Mesenteric fat pad (tissue), 1 donor: ENCODE data around the gene LARP6. TPM values are rescaled to one million over a fixed set of nuclear protein-coding genes. Genes with fewer than 3 reads are reported as not detected.
"Not testable (repeated sequence)": the region's sequence is repeated elsewhere in the genome, so short reads cannot be mapped to it uniquely, and the experiment has no call there.

Experiments
- DNase-seq: peaks from one replicate; pipeline ENCODE4 v3.0.0-alpha.2; 2020; ENCODE audit warnings: low spot score
- total RNA-seq: library from RNA; stranded (reverse); fragmentation: NEBNext Ultra II Directional; extraction: Animal tissue kit (Norgen Biotek cat#: 25700); gene quantifications from one replicate; pipeline ENCODE4 v1.2.1, GENCODE V29; 2021
- donor health status: DM: yes; HTN: yes; CAD: no.

LARP6 gene
- total RNA-seq, 1 donor from 2014 or later: 89.9 TPM

DNA sequence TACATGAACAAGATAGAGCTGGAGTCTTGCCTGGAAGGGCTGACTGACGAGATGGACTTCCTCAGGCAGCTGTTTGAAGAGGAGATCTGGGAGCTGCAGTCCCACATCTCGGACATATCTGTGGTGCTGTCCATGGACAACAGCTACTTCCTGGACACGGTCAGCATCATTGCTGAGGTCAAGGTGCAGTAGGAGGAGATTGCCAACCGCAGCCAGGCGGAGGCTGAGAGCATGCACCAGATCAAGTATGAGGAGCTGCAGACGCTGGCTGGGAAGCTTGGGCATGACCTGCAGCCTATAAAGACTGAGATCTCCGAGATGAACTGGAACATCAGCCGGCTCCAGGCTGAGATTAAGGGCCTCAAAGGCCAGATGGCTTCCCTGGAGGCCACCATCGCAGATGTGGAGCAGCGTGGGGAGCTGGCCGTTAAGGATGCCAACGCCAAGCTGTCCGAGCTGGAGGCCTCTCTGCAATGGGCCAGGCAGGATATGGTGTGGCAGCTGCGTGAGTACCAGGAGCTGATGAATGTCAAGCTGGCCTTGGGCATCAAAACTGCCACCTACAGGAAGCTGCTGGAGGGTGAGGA is 5.5 kb upstream of the LARP6 start:
- DNase-seq: no peak

DNA sequence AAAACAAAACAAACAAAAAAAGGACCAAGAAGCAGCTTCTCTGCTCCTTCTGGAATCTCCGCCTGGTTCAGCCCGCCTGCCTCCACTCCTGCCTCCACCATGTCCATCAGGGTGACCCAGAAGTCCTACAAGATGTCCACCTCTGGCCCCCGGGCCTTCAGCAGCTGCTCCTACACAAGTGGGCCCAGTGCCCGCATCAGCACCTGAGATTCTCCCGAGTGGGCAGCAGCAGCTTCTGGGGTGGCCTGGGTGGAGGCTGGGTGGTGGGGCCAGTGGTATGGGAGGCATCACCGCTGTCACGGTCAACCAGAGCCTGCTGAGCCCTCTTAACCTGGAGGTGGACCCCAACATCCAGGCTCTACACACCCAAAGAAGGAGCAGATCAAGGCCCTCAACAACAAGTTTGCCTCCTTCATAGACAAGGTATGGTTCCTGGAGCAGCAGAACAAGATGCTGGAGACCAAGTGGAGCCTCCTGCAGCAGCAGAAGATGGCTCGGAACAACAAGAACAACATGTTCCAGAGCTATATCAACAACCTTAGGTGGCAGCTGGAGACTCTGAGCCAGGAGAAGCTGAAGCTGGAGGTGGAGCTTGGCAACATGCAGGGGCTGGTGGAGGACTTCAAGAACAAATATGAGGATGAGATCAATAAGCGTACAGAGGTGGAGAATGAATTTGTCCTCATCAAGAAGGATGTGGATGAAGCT is 4.8 kb upstream of the LARP6 start:
- not testable (repeated sequence) for DNase-seq

DNA sequence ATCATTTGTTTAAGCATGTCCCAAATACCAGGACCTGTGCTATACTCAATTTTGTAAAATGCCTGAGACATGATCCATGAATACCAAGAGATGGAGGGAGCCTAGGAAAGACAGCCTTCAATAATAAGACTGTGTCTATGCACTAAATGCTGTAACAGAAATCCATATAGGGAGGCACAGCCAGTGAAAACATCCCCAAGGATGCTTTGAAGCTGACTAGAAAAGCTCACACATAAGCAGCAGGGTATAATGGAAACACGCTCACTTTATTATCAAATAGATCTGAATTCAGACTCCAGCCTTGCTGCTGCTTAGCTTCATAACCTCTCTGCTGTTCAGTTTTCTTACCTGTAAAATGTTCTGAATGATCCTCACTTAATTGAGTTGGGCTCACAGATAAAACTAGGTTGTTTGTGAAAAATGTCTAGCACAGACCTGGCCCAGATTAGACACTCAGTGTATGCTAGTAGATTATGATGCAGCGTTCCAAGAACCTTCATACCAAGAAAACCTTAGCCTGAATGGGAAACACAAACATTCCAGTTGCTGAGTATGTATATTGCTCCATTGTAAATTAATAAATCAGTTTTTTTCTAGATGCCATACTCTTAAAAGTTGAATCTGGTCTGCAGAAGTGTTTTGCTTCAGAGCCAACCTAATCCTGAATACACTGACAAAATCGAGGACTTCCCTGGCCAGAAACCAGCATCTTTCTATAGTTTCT is 3.8 kb upstream of the LARP6 start:
- DNase-seq: no peak

DNA sequence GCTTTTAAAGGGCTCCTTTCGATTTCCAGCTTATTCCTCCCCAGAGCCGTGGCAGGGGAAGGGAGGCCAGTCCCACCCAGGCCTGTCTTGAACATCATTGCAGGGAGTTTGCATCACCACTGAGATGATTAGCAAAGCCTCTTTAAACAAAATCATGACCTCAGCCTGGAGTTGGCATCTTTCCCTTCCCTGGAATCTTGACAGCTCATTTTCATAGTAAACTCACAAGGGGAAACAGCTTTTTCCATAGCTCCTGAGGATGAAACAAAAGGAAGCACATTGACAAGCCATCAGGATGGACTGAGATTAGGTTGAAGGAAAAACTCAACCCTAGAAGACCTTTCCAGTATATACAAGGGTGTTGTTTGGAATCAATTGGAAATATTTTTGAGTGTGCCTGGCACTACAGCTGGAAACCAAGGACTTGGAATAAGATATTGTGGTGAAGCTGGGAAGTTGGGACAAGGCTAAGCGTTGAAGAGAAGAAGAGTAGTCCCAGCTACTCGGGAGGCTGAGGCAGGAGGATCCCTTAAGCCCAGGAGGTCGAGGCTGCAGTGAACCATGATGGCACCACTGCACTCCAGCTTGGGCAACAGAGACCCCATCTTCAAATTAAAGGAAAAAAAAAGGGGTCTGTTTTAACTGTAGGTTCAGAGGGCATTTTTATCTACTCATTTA is 3.1 kb upstream of the LARP6 start:
- DNase-seq: no peak

DNA sequence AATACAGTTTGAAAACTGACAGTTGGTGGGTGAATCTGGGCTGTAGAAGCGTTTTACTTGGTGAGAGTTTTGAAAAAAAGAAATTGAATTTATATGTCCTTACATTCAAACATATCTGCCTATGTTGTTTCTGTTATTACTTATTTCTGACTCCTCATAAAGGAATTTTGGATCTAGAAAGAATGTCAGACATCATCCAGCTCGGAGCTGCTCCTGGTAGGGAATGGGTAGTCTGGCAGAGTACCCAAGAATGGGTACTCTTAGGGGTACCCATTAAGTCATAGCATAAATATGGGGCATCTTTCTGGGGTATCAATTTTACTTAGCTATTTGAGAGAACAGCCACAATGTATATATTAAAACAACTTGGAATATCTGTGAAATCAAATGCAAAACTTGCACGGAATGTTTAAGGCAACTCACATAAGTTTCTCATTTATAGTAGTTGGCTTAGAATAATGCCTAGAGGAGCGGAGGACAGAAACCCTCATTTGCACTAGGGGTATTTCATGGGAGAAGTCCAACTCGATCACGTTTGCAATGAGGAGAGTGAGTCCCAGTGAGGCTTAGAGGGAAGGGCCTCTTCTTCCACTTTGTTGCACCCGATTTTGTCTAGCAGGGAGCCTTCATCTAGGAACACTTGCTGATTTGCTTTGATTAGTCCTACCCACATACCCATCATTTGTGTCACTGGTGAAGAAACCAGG is 2.4 kb upstream of the LARP6 start:
- no peak for DNase-seq

DNA sequence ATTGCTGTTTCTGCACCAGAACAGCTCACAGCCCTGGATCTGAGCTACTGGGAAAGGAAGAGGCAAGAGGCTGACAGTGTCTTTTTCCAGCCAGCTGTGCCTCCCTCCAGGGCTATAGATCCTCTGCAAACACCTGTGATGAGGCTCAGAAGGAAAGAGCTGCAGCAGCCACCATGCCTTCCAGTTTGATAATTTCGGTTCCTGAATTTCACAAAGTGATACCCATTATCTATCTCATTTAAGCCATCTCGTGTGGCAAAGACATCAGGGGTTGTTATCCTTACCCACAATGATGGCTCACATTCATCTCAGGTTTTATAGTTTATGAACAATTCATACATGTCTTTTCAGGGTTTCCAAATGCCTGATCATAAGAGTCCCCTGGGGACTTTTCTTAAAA is 1.8 kb upstream of the LARP6 start:
- DNase-seq: no peak

DNA sequence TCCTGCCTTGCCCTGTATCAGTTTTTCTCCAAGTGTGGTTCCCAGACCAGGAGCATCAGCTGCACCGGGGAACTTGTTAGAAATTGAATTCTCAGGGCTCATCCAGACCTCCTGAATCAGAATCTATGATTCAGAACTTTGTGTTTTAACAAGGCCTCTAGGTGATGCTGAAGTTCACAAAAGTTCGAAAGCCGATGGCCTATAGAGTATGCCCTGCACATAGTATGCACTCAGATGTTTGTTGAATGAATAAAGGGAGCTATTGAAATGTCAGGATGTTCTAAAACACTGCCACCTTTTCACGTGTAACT is 664 bp upstream of the LARP6 start:
- no peak for DNase-seq

DNA sequence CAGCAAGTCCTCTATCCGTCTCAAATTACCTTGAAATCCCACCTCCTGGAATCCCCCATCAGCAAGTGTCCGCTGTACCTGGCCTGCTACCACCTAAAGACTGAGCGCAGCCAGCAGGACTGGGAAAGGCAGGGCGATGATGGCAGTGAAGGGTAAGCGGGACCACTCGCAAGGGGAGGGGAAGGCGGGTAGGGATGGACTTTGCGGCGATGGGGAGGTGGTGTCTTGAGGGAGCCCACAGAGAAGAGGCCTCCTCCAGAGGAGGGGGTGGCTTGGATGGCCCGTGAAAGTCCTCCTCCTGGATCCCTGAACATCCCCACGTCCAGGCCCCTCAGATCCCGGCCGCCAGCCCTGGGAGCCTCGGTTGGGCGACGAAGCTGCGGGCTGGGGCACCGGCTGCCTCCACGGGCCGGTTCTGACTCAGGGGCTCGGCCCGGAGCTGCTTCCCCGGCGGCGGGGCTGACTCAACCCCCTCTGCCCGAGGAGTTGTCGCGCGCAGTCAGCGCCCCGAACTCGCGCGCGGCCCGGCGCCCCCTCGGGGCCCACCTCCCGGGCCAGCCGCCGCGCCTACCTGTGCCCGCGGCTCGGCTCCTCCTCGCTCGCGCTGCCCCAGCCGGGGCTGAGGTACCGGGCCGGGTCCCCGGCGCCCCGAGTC is 512 bp downstream of the LARP6 start:
- DNase-seq: no peak

DNA sequence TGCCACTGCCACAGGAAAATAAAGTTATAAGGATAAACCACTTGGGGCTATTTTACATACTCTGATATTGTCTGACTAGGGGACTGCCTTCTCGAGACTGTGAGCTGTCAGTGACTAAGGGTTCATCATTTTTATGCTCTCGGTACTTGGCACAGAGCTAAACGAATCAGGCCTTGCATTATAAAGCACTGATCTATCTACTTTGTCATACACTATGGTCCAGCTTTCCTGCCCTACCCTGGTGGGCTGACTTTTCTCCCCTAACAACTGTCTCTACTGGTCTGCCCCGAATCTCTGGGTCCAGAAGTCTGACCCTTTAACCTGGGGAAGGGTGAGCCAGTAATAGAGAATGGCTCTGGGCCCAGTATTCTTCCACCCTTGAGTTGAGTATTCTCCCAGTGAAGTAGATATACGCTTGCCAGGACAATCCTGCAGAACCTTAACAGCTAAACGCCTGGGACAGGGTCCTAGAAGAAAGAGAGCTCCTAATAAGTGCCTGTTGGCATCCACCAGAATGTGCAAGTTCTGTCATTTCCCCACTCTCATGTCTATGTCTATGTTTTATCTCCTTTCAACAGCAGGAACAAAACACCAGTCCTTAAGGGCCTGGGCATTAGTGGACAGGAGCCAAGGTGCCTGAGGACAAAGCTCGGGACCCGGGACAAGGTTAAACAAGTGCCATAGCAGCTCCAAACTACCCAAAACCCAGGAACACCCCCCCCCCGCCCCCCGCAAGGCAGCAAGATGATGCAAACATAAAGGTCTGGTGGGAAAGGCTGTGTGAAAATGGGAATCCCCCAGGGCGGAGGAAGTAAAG is 1.2 kb downstream of the LARP6 start:
- no peak for DNase-seq

DNA sequence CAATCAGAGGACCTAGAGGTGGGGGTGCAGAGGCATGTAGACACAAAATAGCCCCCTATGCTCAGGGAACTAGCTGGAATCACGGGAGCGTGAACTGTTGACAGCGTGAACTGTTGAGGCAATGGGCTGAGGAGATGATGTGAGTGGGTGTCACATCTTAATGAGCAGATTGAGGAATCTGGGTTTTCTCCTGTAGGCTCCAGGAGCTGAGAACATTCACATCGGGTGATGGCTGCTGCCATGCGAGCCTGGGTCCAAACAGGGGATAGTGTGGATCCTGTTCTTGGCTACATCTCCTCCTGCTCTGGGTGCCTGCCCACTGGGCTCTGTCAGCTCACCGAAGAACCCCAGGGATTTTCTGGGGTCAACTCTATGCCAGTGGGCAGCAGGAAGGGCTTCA is 2.1 kb downstream of the LARP6 start:
- DNase-seq: no peak

DNA sequence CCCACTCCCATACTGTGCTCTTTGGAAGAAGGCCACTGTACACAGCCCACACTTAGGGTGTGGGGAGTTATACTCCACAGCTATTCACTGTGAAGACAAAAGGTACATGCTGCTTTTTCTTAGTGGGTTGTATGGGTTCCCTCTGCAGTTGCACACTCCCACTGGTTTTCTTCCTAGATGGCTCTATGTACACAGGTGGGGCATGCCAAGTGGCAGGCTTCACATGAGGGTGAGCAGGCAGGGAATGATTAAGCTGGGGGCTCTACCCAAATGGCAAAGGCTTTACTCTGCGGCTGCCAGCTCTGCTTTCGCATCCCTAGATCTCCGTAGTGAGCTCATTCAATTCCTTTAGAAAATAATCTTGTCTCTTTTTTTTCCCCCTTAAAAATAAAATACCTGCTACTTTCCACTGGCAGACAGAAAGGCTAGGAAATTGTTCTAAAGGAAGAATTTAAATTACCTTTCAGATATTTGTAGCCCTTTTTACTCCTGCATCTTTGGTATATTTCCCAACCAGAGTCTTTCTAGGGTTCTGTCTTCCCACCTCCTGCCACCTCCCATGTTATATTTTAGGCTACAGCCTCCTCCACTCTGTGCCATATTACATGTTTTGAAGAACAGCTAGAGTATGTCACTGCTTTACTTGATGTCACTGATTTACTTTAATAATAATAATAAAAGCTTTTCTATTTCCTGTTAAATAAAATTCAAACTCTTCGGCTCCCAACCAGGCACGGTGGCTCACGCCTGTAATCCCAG is 8.2 kb downstream of the LARP6 start:
- no peak for DNase-seq

DNA sequence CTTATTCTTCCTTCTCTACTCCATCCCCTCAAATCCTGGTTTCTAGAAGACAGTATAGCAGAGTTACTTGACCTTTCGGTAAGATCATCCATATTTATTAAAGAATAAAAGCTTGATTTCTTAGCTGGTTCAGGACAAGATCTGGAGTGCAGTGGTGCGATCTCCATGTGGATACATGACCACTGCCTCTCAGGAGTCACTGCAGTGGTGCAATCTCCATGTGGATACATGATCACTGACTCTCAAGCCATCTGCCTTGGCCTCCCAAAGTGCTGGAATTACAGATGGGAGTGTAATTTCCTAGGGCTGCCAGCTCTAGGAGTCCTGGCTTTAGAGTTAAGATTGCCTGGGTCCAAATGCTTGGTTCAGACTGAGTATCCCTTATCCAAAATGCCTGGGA is 16.5 kb downstream of the LARP6 start:
- DNase-seq: no peak

DNA sequence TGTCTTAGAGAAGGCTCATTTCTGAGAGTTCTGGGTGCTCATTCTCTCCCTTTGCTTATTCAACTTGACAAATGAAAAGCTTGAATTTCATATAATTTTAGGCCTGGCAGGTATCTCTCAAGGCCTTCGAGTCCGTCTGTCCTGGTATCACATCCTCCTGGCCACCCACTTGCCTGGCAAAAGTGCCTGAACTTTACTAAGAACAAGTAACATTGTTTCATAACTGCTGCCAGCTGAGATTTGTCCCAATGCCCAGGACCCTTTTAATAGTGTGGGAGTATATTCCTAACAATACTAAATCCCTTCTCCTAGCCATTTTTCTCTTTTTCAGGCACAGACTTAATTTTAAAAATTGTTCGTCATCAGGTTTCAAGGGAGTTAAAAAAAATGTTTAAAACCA is 18.1 kb downstream of the LARP6 start:
- DNase-seq: no peak

DNA sequence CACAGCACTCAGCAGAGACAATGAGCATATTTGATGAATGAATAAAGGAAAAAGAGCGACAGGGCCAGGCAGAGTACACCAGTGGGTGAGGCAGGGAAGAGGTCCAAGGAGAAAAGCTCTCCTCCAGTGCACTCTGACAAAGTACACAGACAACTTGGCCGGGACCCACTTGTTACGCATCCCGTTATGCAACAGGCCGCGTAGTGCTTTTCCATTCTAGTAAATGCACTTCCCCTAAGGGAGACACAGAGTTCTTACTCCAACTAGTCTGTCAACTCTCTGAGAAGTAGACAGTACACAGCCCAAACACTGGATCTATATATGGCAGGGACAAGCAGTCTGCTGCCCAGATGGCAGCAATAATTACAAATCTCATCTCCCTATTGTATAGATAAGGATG is 18.5 kb downstream of the LARP6 start:
- no peak for DNase-seq

DNA sequence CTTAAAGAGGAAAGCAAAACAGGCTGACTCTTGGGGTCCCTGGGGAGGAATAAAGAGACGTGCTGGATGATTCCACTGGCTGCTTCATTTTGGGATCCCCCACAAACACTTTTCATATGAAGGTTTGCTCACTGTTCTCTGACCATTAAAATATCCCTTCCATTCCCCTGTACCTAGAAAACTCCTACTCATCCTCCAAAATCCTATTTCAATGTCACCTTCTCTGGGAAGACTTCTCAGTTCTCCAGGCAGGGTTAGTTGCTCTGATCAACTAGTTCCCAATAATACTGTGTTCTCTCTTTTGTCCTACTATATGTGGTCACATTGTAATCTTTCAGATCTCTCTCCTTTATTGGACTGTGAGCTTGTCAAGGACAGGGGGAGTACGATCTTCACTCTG is 19.0 kb downstream of the LARP6 start:
- no peak for DNase-seq

DNA sequence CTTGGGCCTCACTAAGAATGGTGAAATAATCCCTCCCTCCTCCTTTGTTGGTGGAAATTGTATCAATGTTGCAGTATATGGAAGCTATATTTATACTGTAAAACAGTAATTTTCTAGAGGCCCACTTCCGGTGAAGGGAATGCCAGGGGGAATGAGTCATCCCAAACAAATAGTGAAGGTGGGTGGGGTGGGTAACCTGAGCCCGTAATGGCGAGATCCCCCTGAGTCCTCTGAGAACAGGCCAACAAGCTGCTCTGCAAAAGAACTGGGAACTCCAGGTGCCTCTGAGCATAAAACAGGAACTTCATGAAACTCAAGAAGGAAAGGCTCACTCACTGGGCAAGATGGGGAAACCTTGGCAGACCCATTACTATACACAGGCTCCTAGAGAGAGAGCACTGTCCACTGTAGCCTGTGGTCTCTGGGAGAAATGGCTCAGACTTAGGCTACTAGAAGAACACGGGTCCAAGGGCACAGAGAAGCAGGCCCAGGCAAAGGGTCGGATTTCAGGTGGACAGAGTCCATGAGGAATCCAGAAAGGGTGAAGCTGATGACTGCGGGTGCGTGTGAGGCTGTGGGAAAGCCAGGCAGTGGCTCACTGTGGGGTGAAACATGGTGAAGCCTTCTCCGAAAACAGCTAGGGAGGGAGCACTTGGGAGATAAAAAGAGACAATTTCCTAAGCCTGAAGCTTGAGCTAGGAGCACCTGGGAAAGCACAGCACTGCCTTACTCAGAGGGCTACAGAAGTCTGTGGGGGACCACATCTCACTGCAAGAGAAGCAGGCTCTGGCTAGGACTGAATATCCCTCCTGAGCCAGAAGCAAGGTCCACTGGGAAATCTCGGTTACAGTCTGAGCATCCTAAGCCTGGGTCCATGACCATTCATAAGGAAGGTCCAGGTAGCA is 19.8 kb downstream of the LARP6 start:
- no peak for DNase-seq

DNA sequence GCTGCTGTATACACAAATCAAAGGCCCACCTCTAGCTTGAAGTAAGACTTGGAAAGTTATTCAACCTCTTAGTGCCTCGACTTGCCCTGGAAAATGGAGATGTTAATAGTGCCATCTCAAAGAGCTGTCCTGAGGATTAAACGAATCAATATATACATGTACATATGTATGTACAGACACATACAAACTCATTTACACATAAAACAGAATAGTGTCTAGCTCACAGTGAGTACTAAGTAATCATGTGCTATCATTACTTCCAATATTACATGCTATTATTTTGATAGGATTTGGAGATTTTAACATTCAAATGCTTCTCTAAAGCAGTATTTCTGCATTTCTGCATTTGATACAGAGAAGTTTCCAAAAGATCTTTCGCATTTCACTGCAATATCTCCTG is 20.5 kb downstream of the LARP6 start:
- DNase-seq: no peak

DNA sequence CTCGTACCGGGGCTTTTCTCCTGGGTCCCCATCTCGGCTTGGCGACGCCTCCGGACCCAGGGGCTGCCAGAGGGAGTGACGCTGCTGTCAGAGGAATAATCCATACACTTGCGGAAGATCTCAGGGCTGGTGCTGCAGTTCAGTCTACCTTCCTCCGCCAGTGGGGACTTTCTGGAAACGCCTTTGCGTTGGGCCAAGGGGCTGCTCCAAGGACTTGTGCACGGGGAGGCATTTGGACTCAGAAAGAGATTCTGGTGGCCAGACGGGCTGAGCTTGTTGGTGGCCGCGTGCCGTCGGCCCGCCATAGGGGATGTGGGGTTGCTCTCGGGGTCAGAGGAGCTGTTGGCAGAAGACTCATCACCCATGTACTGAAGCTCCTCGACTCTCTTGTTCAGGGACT is 21.8 kb downstream of the LARP6 start:
- no peak for DNase-seq
